Ectodermal cell (in vitro differentiated cells): ENCODE measurements around the gene PAM.
A peak's percentile ranks its signal among the peaks of the same experiment; 100 is the strongest.
"Not testable (repeated sequence)": the region's sequence is repeated elsewhere in the genome, so short reads cannot be mapped to it uniquely, and the experiment has no call there.

Source experiments
- H3K27ac ChIP-seq: 2 replicates; pipeline ENCODE4 v1.7.0; 2013; ENCODE audit warnings: mild to moderate bottlenecking, low read depth, low read length; ENCODE audit not compliant: insufficient read depth, poor library complexity, severe bottlenecking
- H3K27me3 ChIP-seq: 2 replicates; pipeline ENCODE4 v1.7.0; 2013; ENCODE audit warnings: mild to moderate bottlenecking, low read length; ENCODE audit not compliant: insufficient read depth, control insufficient read depth, poor library complexity, severe bottlenecking
- H3K36me3 ChIP-seq: one replicate; pipeline ENCODE4 v1.7.0; 2013; ENCODE audit warnings: low read length; ENCODE audit not compliant: control insufficient read depth, insufficient read depth
- H3K4me1 ChIP-seq: one replicate; pipeline ENCODE4 v1.7.0; 2013; ENCODE audit warnings: low read length; ENCODE audit not compliant: control insufficient read depth, insufficient read depth
- H3K4me3 ChIP-seq: 2 replicates; pipeline ENCODE4 v1.7.0; 2013; ENCODE audit warnings: low read depth, low read length, control low read depth; ENCODE audit not compliant: insufficient read depth
- H3K9me3 ChIP-seq: 2 replicates; pipeline ENCODE4 v1.7.0; 2013; ENCODE audit warnings: mild to moderate bottlenecking, low read length, moderate library complexity; ENCODE audit not compliant: control insufficient read depth
- WGBS, 2 experiments: methylation state at CpG; one replicate each; pipeline ENCODE4 v1.1.7; 2013; ENCODE audit warnings: missing lambda C conversion rate in 2 of 2; 5-methylcytosine and 5-hydroxymethylcytosine counted together

PAM gene

GRCh38 chr5:102750151-102750834, 4.8 kb upstream of the PAM start:
- 97% methylated on average over 2 of the region's 4 CpGs; no CpG with 5 or more reads in 1 of the 2 experiments for WGBS, 2 experiments
- no peaks in the 10 kb centered on the region for H3K9me3 ChIP-seq
- H3K4me3 ChIP-seq = no peak overlapping the region
- H3K27ac ChIP-seq = no peak overlapping the region
- H3K27me3 ChIP-seq = peaks cover 18% of the 10 kb centered on the region
- no peaks in the 10 kb centered on the region for H3K36me3 ChIP-seq
- H3K4me1 ChIP-seq = peaks cover 3% of the 10 kb centered on the region

- not testable (repeated sequence) for H3K4me3 ChIP-seq, H3K4me1 ChIP-seq, H3K27ac ChIP-seq, H3K36me3 ChIP-seq, H3K9me3 ChIP-seq
- peaks cover 20% of the 10 kb centered on the region for H3K27me3 ChIP-seq
- WGBS, 2 experiments = 87 to 90% methylated on average over 31 to 32 of the region's 32 CpGs
Measured at GRCh38 chr5:102751903-102752376, 3.2 kb upstream of the PAM start.

GRCh38 chr5:102753889-102754766, 977 bp upstream of the PAM start:
- H3K36me3 ChIP-seq = no peaks in the 10 kb centered on the region
- H3K27me3 ChIP-seq = peaks cover 20% of the 10 kb centered on the region
- peak overlapping the region; percentile 81 for H3K4me3 ChIP-seq
- peaks cover 3% of the 10 kb centered on the region for H3K4me1 ChIP-seq
- H3K27ac ChIP-seq = no peak overlapping the region
- H3K9me3 ChIP-seq = no peaks in the 10 kb centered on the region
- WGBS, 2 experiments = 17 to 23% methylated on average over 29 to 32 of the region's 32 CpGs

GRCh38 chr5:102755686-102756371, 724 bp downstream of the PAM start:
- WGBS, 2 experiments = 3% methylated on average over 29 of the region's 29 CpGs
- Histone ChIP-seq H3K4me3 (peak overlapping the region; percentile 81), H3K4me1 (peaks cover 7% of the 10 kb centered on the region), H3K36me3 (no peaks in the 10 kb centered on the region), H3K27ac (peak overlapping the region; percentile 62), H3K27me3 (peaks cover 20% of the 10 kb centered on the region), H3K9me3 (no peaks in the 10 kb centered on the region)

GRCh38 chr5:102758576-102758975, 3.5 kb downstream of the PAM start:
- Histone ChIP-seq H3K27ac (no peak overlapping the region), H3K4me1 (peaks cover 26% of the 10 kb centered on the region), H3K9me3 (no peaks in the 10 kb centered on the region), H3K36me3 (no peaks in the 10 kb centered on the region), H3K4me3 (no peak overlapping the region), H3K27me3 (peaks cover 14% of the 10 kb centered on the region)

- peaks cover 7% of the 10 kb centered on the region for H3K27me3 ChIP-seq
- peaks cover 23% of the 10 kb centered on the region for H3K4me1 ChIP-seq
- no peaks in the 10 kb centered on the region for H3K36me3 ChIP-seq
- no peak overlapping the region for H3K27ac ChIP-seq
- H3K4me3 ChIP-seq = no peak overlapping the region
- WGBS, 2 experiments = 87 to 93% methylated on average over 1 of the region's 1 CpG
- H3K9me3 ChIP-seq = no peaks in the 10 kb centered on the region
Measured at GRCh38 chr5:102759289-102759688, 4.2 kb downstream of the PAM start.

- WGBS, 2 experiments = 93 to 96% methylated on average over 2 of the region's 2 CpGs
- Histone ChIP-seq H3K9me3 (no peaks in the 10 kb centered on the region), H3K4me1 (peaks cover 23% of the 10 kb centered on the region), H3K36me3 (no peaks in the 10 kb centered on the region), H3K4me3 (no peak overlapping the region), H3K27me3 (peaks cover 3% of the 10 kb centered on the region), H3K27ac (no peak overlapping the region)
Measured at GRCh38 chr5:102759700-102760099, 4.6 kb downstream of the PAM start.

GRCh38 chr5:102760815-102761214, 5.7 kb downstream of the PAM start:
- Histone ChIP-seq H3K9me3 (no peaks in the 10 kb centered on the region), H3K36me3 (no peaks in the 10 kb centered on the region), H3K27ac (no peak overlapping the region), H3K4me3 (no peak overlapping the region), H3K27me3 (peaks cover under 1% of the 10 kb centered on the region), H3K4me1 (peaks cover 23% of the 10 kb centered on the region)
- WGBS, 2 experiments = 62 to 67% methylated on average over 2 of the region's 2 CpGs

- Histone ChIP-seq H3K36me3 (no peaks in the 10 kb centered on the region), H3K4me1 (peaks cover 31% of the 10 kb centered on the region), H3K27ac (no peak overlapping the region), H3K9me3 (no peaks in the 10 kb centered on the region), H3K4me3 (no peak overlapping the region), H3K27me3 (no peaks in the 10 kb centered on the region)
Measured at GRCh38 chr5:102762095-102762534, 7.0 kb downstream of the PAM start.
